Measurements from ENCODE around the gene CCDC6. TPM values are rescaled to one million over a fixed set of nuclear protein-coding genes. Genes with fewer than 3 reads are reported as not detected.

CCDC6 gene
- total RNA-seq, 4 donors from 2014 or later = 30.8 to 66.0 (median 53.4) TPM

DNA sequence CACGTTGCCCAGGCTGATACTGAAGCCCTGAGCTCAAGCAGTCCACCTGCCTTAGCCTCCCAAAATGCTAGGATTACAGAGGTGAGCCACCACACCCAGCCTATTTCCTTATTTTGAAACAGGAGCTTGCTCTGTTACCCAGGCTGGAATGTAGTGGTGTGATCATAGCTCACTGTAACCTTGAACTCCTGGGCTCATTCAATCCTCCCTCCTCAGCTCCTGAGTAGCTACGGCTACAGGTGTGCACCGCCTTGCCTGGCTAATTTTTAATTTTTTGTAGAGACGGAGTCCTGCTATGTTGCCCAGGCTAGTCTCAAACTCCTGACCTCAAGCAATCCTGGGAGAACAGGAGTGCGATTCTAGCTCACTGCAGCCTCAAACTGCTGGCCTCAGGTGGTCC lies 164.8 kb downstream of the CCDC6 start:
- no peaks in the 10 kb centered on the region for H3K4me1 ChIP-seq
- TF ChIP-seq POLR2A (IDR thresholded peaks at IDR 0.05) = no peak
- TF ChIP-seq EP300 (IDR thresholded peaks at IDR 0.05) = no peak
- TF ChIP-seq, protein P1, sequence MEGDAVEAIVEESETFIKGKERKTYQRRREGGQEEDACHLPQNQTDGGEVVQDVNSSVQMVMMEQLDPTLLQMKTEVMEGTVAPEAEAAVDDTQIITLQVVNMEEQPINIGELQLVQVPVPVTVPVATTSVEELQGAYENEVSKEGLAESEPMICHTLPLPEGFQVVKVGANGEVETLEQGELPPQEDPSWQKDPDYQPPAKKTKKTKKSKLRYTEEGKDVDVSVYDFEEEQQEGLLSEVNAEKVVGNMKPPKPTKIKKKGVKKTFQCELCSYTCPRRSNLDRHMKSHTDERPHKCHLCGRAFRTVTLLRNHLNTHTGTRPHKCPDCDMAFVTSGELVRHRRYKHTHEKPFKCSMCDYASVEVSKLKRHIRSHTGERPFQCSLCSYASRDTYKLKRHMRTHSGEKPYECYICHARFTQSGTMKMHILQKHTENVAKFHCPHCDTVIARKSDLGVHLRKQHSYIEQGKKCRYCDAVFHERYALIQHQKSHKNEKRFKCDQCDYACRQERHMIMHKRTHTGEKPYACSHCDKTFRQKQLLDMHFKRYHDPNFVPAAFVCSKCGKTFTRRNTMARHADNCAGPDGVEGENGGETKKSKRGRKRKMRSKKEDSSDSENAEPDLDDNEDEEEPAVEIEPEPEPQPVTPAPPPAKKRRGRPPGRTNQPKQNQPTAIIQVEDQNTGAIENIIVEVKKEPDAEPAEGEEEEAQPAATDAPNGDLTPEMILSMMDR (IDR thresholded peaks at IDR 0.05) = no peak
- TF ChIP-seq POLR2AphosphoS5 (IDR thresholded peaks at IDR 0.05) = no peak
- no peaks in the 10 kb centered on the region for H3K27me3 ChIP-seq
- no peak overlapping the region for H3K4me3 ChIP-seq
- WGBS, 2 donors (ENCODE audit: low coverage in 1 of 2) = 94 to 100% methylated on average over 2 of the region's 5 CpGs
- H3K9me3 ChIP-seq = no peaks in the 10 kb centered on the region
- H3K36me3 ChIP-seq = no peaks in the 10 kb centered on the region
- no peak overlapping the region for H3K27ac ChIP-seq
- no peak for ATAC-seq

- Histone ChIP-seq H3K9me3 (no peaks in the 10 kb centered on the region), H3K27ac (no peak overlapping the region), H3K36me3 (no peaks in the 10 kb centered on the region), H3K4me3 (no peak overlapping the region), H3K4me1 (no peaks in the 10 kb centered on the region), H3K27me3 (no peaks in the 10 kb centered on the region)
- no peak for TF ChIP-seq POLR2AphosphoS5 (IDR thresholded peaks at IDR 0.05)
- no peak for TF ChIP-seq POLR2A (IDR thresholded peaks at IDR 0.05)
- TF ChIP-seq, protein P1 (IDR thresholded peaks at IDR 0.05) = no peak
- no peak for TF ChIP-seq EP300 (IDR thresholded peaks at IDR 0.05)
- ATAC-seq = no peak
These were observed 165.3 kb downstream of the CCDC6 start for GRCh38 chr10:59741048-59741447.

Other genes starting within 250 kb of the CCDC6 start
- gene SLC16A9, start 196.7 kb downstream of the CCDC6 start, total RNA-seq = 1 to 10 TPM in 2 of 4 donors, under 1 TPM in 2; 0.54 to 2.2 (median 1.2) TPM
- gene MRLN, start 153.1 kb downstream of the CCDC6 start, total RNA-seq = not detected